ENCODE results near the gene ZRANB3. TPM values are rescaled to one million over a fixed set of nuclear protein-coding genes. Genes with fewer than 3 reads are reported as not detected.

Gene ZRANB3
- total RNA-seq, 1 donor from 2014 or later, result 18.6 TPM

DNA sequence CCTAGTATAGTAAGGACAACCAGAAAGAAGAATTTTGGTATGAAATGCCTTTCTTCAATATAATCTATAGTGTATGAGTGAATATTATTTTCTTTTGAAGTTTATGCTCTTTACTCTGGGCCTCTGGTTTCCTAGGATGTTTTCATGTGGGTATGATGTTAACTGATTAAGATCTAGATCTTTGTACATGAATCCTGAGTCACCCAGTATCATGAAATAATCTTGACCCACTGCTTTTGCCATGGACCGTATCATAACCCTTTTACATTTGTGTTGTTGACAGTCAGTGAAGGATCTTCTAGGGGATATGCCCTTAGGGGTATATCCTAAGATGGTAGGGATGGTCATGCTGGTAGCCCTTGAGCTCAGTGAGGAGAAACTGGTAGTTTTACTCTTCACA is 378.7 kb downstream of the ZRANB3 start:
- no peak overlapping the region for H3K27ac Mint-ChIP-seq

DNA sequence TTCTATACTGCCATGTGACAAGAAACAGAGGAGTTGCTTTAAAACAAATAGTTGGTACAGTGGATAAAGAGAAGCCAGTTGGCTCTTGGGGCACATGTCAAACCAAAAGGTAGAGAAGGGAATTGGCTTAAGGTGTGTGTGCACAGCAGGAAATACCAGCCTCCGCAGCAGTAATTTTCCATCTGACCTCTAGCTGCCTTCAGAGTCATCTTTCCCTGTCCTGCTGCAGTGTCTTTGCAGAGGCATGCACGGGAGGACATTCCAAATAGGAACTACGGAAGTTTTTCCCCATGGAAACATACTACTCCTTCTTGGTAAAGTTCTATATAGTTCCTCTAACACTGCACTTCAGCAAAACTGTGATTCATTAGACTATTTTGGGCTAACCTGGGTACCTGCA is 379.4 kb downstream of the ZRANB3 start:
- H3K4me3 Mint-ChIP-seq (ENCODE audit: low read depth), result no peak overlapping the region
- H3K36me3 Mint-ChIP-seq (ENCODE audit: insufficient read depth), result peaks cover 28% of the 10 kb centered on the region
- H3K4me1 Mint-ChIP-seq (ENCODE audit: low read depth), result peaks cover 6% of the 10 kb centered on the region
- DNase-seq (ENCODE audit: low spot score, unreplicated experiment), result no peak
- H3K27ac Mint-ChIP-seq, result no peak overlapping the region
- no peaks in the 10 kb centered on the region for H3K9me3 Mint-ChIP-seq (ENCODE audit: low read depth)
- no peaks in the 10 kb centered on the region for H3K27me3 Mint-ChIP-seq
- TF ChIP-seq, protein P1, sequence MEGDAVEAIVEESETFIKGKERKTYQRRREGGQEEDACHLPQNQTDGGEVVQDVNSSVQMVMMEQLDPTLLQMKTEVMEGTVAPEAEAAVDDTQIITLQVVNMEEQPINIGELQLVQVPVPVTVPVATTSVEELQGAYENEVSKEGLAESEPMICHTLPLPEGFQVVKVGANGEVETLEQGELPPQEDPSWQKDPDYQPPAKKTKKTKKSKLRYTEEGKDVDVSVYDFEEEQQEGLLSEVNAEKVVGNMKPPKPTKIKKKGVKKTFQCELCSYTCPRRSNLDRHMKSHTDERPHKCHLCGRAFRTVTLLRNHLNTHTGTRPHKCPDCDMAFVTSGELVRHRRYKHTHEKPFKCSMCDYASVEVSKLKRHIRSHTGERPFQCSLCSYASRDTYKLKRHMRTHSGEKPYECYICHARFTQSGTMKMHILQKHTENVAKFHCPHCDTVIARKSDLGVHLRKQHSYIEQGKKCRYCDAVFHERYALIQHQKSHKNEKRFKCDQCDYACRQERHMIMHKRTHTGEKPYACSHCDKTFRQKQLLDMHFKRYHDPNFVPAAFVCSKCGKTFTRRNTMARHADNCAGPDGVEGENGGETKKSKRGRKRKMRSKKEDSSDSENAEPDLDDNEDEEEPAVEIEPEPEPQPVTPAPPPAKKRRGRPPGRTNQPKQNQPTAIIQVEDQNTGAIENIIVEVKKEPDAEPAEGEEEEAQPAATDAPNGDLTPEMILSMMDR (IDR thresholded peaks at IDR 0.05; ENCODE audit: unreplicated experiment), result no peak

More for the DNA sequence above, 378.7 kb downstream of the ZRANB3 start:
- Mint-ChIP-seq H3K36me3 (ENCODE audit: insufficient read depth) (peaks cover 31% of the 10 kb centered on the region), H3K27me3 (no peaks in the 10 kb centered on the region), H3K9me3 (ENCODE audit: low read depth) (no peaks in the 10 kb centered on the region), H3K4me1 (ENCODE audit: low read depth) (peaks cover 6% of the 10 kb centered on the region), H3K4me3 (ENCODE audit: low read depth) (no peak overlapping the region)
- TF ChIP-seq, protein P1 (IDR thresholded peaks at IDR 0.05; ENCODE audit: unreplicated experiment), result no peak
- DNase-seq (ENCODE audit: low spot score, unreplicated experiment), result no peak

DNA sequence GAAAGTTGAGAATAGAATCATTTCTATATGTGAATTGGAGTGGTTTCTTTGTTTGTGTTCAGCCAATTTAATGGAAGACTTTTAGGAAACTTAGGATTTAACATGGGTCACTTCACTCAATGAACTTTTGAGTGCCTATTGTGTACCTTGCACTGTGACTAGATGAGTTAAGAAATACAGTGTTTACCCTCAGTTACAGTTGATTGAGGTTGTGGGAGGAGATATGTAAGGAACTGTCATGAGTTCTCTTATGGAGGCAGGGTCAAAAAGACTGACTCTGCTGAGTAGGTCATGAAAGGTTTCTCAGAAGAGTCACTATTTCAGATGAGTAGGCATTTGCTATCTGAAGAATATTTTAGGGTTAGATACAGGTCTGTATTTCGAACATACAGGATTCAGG is 380.3 kb downstream of the ZRANB3 start:
- H3K4me3 Mint-ChIP-seq (ENCODE audit: low read depth), result no peak overlapping the region
- no peaks in the 10 kb centered on the region for H3K27me3 Mint-ChIP-seq
- no peaks in the 10 kb centered on the region for H3K9me3 Mint-ChIP-seq (ENCODE audit: low read depth)
- H3K27ac Mint-ChIP-seq, result no peak overlapping the region
- no peak for DNase-seq (ENCODE audit: low spot score, unreplicated experiment)
- TF ChIP-seq, protein P1 (IDR thresholded peaks at IDR 0.05; ENCODE audit: unreplicated experiment), result no peak
- H3K4me1 Mint-ChIP-seq (ENCODE audit: low read depth), result peaks cover 6% of the 10 kb centered on the region
- H3K36me3 Mint-ChIP-seq (ENCODE audit: insufficient read depth), result peaks cover 30% of the 10 kb centered on the region

DNA sequence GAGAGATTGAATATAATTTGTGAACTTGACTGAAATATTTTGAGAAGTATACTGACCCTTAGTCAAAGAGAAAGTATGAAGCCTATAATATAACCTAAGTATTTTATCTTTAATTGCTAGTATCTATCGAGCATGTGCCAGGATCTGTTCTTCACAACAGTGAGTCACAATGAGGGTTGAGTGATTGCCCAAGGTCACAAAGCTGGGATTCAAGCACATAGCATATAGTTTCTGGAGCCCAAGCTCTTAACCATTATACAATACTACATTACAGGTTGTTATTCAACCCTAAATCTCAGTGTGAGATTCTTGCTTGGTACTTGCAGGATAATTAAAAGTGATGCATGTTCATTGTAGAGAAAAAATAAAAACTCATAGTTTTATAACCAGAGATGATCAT is 381.8 kb downstream of the ZRANB3 start:
- DNase-seq (ENCODE audit: low spot score, unreplicated experiment), result no peak
- Mint-ChIP-seq H3K4me3 (ENCODE audit: low read depth) (no peak overlapping the region), H3K4me1 (ENCODE audit: low read depth) (peaks cover 6% of the 10 kb centered on the region), H3K27me3 (no peaks in the 10 kb centered on the region), H3K36me3 (ENCODE audit: insufficient read depth) (peaks cover 24% of the 10 kb centered on the region), H3K9me3 (ENCODE audit: low read depth) (peaks cover under 1% of the 10 kb centered on the region), H3K27ac (no peak overlapping the region)
- TF ChIP-seq, protein P1 (IDR thresholded peaks at IDR 0.05; ENCODE audit: unreplicated experiment), result no peak

DNA sequence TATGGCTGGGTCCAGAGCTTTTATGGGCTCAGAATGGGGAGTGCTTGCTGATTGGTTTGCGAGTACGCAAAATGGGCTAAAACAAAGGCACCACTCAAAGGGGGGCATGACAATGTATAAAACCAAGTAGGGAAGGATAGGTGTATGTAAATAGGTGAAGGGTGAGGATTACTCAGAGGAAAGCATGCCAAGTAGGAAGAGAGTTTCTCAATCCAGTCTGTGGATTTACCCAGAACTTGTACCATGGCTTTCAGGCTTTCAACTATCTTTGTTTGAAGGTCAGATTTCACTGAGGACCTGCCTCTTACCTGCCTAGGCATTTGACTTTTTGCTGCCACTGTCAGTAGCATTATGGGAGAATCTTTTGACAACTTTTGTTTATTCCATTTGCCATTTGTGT is 386.7 kb downstream of the ZRANB3 start:
- Mint-ChIP-seq H3K4me3 (ENCODE audit: low read depth) (no peak overlapping the region), H3K27me3 (no peaks in the 10 kb centered on the region), H3K27ac (no peak overlapping the region), H3K9me3 (ENCODE audit: low read depth) (peaks cover 25% of the 10 kb centered on the region), H3K36me3 (ENCODE audit: insufficient read depth) (peaks cover 41% of the 10 kb centered on the region), H3K4me1 (ENCODE audit: low read depth) (no peaks in the 10 kb centered on the region)
- TF ChIP-seq, protein P1 (IDR thresholded peaks at IDR 0.05; ENCODE audit: unreplicated experiment), result no peak
- DNase-seq (ENCODE audit: low spot score, unreplicated experiment), result no peak
